GOT3 (cell line): Measurements from ENCODE around the gene EDEM1.
"Not testable (repeated sequence)": the region's sequence is repeated elsewhere in the genome, so short reads cannot be mapped to it uniquely, and the experiment has no call there.

Experiments
- DNase-seq: peaks from one replicate; lab custom pipeline; 2025; ENCODE audit warnings: mixed read lengths; lab: John Stamatoyannopoulos, UW

The EDEM1 gene

DNA sequence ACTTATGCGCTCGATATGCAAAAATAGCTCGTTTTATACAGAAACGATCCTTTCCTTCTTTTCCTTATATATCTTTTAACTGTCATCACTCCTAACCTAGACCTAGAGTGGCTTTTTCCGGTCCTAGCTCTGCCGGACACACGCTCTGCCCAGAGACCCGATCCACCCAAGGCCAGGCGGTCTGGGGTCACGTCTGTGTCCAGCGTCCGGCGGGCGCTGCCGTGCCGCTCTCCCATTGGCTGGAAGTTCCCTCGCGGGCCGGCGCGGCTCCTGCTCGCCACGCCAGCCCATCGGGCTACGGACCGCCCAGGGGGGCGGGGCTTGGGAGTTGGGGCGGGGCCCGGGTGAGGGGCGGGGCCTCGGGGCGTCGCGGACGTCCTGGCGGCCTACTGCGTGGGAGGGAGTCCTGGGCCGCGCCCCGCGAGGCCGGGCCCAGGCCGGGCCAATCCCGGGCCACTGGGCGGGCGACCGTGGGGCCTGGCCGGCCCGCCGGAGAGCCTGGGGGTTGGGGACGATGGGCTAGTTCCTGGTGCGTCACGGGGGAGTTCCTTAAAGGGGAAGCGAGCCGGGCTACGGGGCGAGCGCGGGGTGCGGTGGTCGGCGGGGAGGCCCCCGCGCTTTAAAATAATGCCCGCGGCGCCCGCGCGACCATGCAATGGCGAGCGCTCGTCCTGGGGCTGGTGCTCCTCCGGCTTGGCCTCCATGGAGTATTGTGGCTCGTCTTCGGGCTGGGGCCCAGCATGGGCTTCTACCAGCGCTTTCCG, at the start of gene EDEM1:
EDEM1 (plus strand) TSS at position 552 of the 764 bp plus-strand sequence; CDS start at position 651, 99 bp downstream.
- DNase-seq: peak; percentile 88

GRCh38 chr3:5138214-5138981, 49.1 kb upstream of the EDEM1 start:
- DNase-seq: no peak

DNA sequence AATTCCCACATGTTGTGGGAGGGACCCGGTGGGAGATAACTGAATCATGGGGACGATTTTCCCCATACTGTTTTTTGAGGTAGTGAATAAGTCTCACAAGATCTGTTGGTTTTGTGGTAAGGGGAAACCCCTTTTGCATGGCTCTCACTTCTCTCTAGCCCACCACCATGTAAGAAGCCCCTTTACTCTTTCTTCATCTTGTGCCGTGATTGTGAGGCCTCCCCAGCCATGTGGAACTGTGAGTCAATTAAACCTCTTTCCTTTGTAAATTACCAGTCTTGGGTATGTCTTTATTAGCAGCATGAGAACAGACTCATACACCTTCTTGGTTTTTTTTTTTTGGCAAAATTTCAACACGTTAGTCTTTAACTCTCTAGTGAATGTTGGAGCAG, 47.3 kb upstream of the EDEM1 start:
- DNase-seq: no peak

GRCh38 chr3:5140839-5141238, 46.7 kb upstream of the EDEM1 start:
- DNase-seq: no peak

DNA sequence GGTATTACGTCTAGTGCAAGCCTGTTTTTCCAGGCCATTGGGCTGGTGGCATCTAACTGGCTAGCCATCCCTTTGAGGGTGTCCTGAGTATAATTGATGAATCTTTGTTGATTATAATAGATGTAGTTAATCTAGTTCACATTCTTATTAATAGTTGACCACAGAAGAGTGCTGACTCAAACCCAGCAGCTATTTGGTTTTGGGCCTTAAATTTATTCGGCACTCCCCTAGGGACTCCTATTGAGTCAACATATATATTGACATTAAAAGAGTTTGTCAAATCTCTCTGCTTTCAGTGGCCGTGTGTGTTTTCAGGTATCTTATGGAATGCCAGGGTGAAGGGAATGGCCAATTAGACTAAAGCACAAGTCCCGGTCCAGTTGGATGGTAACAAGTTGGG, 45.7 kb upstream of the EDEM1 start:
- DNase-seq: no peak

DNA sequence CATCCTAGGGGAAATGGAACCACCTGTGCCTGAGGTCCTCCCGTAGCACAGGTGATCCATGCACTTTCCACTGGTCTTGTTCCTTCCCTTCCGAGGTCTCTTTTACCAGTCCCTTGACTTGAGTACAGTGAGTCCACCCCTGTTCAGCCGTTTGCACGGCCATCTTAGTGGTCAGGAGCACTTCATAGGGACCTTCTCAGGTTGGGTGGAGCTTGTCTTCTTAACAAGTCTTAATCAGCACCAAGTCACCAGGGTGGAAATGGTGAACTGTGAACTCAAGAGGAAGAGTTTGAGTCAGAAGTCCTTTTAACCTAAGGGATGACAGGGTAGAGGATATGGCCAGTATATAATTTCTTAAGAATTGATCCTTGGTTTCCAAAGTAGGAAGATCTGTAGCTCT, 44.0 kb upstream of the EDEM1 start:
- DNase-seq: no peak

DNA sequence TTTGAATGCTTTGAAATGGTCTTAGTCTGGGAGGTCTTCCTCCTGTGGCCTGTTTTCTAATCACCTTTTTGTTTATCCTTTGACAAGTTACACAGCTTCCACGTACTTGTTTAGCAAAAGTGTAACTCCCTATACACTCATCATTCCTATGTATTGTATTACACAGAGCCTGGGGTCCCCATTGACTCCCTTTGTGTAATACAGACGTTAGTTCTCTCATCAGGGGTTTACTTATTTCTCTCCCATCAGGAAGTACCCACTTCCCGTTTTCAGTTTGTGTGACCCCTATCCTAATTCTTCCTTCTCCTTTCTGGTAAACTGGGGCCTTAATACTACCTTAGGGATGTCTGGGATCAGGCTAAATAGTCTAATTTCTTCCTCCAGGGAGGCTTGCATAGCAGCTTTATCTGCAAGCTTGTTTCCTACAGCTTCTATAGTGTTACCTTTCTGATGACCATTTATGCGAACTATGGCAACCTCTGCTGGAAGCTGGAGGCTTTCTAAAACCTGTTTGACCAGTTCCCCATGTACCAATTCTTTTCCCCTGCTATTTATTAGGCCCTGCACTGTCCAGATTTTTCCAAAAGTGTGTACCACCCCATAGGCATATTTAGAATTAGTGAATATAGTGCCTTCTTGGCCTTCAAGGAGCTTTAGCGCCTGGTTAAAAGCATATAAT, 43.1 kb upstream of the EDEM1 start:
- no peak for DNase-seq

- no peak for DNase-seq
Observed at GRCh38 chr3:5145120-5145519, 42.4 kb upstream of the EDEM1 start.

DNA sequence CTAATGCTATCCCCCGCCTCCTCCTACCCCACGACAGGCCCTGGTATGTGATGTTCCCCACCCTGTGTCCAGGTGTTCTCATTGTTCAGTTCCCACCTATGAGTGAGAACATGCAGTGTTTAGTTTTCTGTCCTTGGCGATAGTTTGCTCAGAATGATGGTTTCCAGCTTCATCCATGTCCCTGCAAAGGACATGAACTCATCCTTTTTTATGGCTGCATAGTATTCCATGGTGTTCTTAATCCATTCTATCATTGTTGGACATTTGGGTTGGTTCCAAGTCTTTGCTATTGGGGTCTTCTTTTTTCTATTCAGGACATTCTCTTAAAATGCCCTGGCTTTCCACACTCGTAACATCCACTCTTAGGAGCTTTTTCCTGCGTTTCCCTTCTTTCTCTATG, 40.4 kb upstream of the EDEM1 start:
- not testable (repeated sequence) for DNase-seq

DNA sequence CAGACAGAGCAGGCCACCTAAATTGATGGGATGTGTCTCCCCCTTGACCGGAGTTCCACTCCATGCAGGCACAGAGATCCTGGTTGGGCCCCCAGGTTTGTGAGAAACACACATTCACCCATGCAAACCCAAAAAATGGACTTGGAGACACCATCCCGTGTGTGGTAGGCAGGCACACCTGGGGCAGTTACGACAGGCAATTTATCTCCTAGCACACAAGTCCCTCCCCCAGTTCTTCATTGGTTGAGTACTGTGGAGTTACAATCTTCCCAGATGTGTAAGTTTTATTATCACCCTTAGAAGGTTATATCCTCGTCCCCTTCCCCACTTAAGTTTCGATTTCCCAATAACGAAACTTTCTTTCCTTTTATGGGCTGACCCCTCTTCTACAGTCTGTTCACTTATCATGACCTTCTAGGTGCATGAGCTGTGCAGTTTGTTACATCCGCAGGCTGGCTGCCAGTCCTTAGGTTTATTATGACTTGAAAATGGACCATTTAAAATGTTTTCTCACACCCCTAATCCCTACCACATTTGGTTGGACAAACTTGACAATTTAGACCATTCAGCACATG, 38.1 kb upstream of the EDEM1 start:
- DNase-seq: no peak

- no peak for DNase-seq
Observed at GRCh38 chr3:5151586-5151985, 35.9 kb upstream of the EDEM1 start.

GRCh38 chr3:5153074-5153473, 34.4 kb upstream of the EDEM1 start:
- DNase-seq: no peak

DNA sequence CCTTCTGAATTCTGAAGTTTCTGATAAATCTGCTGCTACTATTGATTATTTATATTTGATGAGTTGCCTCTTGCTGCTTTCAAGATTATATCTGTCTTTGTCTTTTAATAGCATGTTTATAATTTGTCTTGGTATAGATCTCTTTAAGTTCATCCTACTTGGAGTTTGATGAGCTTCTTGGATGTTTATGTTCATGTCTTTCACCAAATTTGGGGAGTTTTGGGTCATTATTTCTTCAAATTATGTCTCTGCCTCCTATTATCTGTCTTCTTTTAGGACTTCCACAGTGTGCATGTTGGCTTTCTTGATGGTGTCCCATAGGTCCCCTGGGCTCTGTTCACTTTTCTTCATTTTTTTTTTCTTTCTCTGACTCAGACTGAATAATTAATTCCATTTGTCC, 32.3 kb upstream of the EDEM1 start:
- DNase-seq: no peak

- no peak for DNase-seq
Observed at GRCh38 chr3:5160321-5160720, 27.2 kb upstream of the EDEM1 start.

GRCh38 chr3:5160940-5161858, 26.3 kb upstream of the EDEM1 start:
- DNase-seq: no peak

- no peak for DNase-seq
Observed at GRCh38 chr3:5162102-5162501, 25.4 kb upstream of the EDEM1 start.

DNA sequence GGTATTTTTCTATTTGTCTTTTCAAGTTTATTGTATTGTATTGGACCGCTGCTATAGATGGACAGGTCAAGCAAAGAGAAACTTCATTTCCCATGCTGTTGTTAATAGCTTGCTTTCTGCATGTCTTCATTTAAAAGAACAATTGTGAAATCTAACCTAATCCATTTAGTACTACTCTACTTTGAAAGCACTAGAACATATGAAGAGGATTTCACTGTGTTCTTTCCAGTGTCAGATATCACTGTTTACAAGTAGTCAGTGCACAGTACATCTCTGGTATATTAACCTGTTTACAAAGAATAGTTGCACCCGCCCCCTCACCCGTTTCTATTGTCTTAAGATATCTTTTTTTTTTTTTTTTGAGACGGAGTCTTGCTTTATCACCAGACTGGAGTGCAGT, 21.8 kb upstream of the EDEM1 start:
- DNase-seq: no peak

DNA sequence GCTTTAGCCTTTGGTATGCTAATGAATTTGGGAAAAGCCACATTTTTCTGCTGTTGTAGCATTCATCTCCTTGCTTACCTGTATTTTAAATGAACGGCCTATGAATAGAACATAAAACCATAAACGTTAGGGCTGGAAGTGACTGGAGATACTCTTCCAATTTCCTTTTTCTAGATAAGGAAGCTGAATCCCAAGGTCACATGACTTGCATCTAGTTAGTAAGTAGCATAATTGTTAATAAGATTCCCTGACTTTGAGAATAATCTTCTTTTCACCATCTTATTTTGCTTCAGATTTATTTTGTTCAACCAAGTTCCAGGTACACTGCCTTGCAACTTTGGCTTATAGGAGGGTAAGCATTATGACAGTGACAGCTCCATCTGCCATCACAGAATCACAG, 20.7 kb upstream of the EDEM1 start:
- DNase-seq: no peak

GRCh38 chr3:5168110-5168509, 19.4 kb upstream of the EDEM1 start:
- no peak for DNase-seq

GRCh38 chr3:5169807-5170206, 17.7 kb upstream of the EDEM1 start:
- no peak for DNase-seq

DNA sequence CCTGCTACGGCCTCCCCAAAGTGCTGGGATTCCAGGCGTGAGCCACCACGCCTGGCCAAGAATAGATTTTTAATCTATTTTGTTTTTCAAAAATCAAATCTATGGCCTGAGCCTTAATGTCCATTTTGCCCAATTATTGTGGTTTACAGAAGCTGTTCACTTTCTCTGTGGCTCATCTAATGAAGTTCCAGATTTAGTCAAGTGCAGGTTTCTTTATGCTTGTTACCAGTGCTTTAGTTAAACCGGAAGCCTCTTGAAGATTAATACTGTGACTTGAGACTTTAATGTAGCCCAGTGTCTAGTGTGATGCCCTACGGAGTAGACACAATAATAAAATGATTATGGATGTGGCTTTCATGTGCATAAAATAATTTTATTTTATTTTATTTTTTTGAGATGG, 16.5 kb upstream of the EDEM1 start:
- no peak for DNase-seq

GRCh38 chr3:5172018-5172417, 15.5 kb upstream of the EDEM1 start:
- no peak for DNase-seq
